ENCODE measurements around the gene GAS7.

GAS7 gene

DNA sequence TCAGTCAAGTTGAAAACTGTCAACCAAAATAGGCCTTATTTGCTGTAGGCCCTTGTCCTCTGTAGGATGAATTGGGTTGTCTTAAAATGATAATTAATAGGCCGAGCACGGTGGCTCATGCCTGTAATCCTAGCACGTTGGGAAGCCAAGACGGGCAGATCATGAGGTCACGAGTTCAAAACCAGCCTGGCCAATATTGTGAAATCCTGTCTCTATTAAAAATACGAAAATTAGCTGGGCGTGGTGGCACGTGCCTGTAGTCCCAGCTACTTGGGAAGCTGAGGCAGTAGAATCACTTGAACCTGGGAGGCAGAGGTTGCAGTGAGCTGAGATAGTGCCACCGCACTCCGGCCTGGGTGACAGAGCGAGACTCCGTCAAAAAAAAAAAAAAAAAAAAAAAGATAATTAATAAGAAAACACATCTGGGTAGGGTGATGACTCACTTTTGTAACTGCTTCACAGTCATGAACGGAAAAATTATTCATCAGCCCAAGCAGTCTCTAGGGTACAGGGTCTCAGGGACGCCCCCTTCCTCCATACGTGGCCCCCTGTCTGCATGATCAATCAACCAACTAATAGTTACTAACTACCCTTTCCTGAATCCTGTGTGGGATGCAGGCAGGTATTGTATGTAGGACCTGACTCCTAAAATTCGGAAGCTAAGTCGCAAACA is 156.4 kb downstream of the GAS7 start:
- TF ChIP-seq, protein P1, sequence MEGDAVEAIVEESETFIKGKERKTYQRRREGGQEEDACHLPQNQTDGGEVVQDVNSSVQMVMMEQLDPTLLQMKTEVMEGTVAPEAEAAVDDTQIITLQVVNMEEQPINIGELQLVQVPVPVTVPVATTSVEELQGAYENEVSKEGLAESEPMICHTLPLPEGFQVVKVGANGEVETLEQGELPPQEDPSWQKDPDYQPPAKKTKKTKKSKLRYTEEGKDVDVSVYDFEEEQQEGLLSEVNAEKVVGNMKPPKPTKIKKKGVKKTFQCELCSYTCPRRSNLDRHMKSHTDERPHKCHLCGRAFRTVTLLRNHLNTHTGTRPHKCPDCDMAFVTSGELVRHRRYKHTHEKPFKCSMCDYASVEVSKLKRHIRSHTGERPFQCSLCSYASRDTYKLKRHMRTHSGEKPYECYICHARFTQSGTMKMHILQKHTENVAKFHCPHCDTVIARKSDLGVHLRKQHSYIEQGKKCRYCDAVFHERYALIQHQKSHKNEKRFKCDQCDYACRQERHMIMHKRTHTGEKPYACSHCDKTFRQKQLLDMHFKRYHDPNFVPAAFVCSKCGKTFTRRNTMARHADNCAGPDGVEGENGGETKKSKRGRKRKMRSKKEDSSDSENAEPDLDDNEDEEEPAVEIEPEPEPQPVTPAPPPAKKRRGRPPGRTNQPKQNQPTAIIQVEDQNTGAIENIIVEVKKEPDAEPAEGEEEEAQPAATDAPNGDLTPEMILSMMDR (IDR thresholded peaks at IDR 0.05; ENCODE audit: low read length, missing control alignments) = no peak
- H3K4me3 ChIP-seq (replicated peaks; ENCODE audit: low read depth, low read length) = no peak overlapping the region
- DNase-seq (ENCODE audit: low read depth) = no peak

DNA sequence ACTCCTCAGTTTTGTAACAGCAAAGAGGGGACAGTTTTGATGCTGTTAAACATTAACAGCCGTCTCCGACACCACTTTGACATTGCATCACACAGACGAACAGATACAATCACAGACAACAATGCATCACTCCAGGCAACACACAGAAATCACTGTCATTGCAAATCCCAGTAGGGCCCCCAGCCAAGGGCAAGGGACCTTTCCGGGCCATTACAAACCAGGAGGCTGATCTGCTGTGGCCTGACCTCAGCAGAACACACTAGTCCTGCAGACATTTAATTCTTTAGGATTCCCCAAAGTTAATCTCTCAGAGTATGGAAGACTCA is 157.2 kb downstream of the GAS7 start:
- no peak overlapping the region for H3K4me3 ChIP-seq (replicated peaks; ENCODE audit: low read depth, low read length)
- no peak for DNase-seq (ENCODE audit: low read depth)
- TF ChIP-seq, protein P1 (IDR thresholded peaks at IDR 0.05; ENCODE audit: low read length, missing control alignments) = no peak

DNA sequence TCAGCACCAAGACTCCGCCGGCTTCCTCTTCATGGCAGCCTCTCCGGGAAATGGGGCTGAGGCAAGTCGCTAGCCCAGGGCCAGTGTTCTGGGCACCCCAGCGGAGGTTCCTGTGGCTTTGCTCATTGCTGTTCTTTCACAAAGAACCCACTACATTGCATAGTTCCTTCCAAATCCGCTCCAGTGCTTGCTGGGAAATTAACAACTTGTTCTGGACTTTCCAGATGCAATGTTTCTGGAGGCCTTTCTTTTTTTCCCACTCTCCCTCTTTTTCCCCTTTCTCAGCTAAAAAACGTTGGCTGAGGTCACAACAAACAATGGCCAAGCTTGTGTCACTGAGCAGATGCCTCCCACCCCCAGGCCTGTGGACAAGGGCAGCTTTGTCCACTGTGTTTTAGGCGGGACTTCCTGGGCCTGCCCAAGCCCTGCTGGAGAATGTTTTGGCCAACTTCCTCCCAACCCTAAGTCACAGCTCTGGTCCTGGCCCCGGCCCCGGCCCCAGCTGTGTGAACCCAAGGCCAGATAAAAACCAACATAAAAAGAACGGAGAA is 161.8 kb downstream of the GAS7 start:
- TF ChIP-seq, protein P1 (IDR thresholded peaks at IDR 0.05; ENCODE audit: low read length, missing control alignments) = no peak
- H3K4me3 ChIP-seq (replicated peaks; ENCODE audit: low read depth, low read length) = no peak overlapping the region
- peak; percentile 41 for DNase-seq (ENCODE audit: low read depth)

DNA sequence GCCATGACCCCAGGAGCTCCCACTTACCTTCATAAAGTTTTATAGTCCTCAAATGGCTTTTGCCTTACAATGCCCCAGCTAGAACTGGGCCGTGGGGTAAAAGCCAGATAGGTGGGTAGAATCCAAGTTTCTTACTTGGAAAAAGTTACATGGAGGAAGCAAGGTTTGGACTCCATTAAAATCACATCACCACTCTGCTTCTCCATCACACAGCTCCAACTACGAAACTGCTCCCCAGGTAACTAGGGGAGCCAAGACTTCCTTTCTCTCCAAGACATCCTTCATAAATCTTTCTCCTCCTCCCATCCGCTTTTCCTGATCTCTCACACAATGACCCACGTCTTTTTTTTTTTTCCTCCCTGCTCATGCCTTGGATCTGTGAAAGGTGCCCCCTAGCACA is 162.5 kb downstream of the GAS7 start:
- no peak overlapping the region for H3K4me3 ChIP-seq (replicated peaks; ENCODE audit: low read depth, low read length)
- TF ChIP-seq, protein P1 (IDR thresholded peaks at IDR 0.05; ENCODE audit: low read length, missing control alignments) = no peak
- DNase-seq (ENCODE audit: low read depth) = no peak

DNA sequence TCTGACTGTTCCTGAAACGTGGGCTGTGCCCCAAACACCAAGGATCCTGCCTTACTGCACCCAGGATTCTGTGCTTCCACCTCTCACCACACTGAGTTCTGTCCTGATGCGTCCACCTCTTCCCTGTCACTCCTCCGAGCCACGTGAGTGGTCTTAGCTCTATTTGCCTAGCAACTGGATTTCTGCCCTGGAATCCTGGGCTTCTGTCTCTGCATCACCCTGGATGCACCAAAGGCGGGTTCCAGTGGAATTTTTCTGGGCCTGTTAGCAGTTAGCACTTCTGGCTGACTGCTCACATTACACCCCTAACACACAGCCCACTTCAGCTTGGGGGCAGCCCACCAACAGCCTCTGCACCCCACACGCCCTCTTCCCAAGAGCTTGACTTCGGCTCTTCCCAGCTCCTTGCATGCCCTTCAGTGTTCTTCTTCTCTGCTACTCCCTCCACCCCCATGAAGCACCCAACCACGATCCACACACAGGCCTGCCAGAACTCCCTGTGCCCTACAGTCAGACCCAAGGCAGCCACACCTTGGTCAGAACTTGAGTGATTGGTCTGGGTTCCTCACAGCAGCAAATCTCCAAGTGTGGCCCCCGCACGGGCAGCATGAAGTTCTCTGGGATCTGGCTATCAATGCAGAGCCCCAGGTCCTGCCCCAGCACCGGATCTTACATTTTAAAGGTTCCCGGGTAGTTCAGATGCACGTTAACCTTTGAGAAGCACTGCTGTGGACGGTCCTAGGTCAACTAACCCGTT is 163.5 kb downstream of the GAS7 start:
- TF ChIP-seq, protein P1 (IDR thresholded peaks at IDR 0.05; ENCODE audit: low read length, missing control alignments) = no peak
- no peak overlapping the region for H3K4me3 ChIP-seq (replicated peaks; ENCODE audit: low read depth, low read length)

DNA sequence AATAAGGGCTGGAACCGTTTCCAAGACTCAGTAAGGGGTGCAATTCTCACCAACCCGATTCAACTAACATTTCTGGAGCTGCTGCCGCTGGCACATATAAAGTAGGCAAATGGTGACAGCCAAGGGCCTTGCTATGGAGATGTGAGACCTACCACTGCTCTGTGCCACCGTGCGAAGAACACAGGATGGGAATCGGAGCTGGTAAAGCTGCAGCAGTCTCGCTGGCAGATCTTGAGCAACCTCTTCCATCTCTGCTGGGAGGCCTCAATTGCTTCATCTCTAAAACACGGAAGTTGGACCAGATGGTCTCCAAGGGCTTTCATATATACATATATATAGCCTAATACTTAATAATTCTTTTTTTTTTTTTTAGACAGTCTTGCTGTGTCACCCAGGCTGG is 164.4 kb downstream of the GAS7 start:
- no peak for DNase-seq (ENCODE audit: low read depth)
- TF ChIP-seq, protein P1 (IDR thresholded peaks at IDR 0.05; ENCODE audit: low read length, missing control alignments) = no peak
- H3K4me3 ChIP-seq (replicated peaks; ENCODE audit: low read depth, low read length) = no peak overlapping the region

More for the DNA sequence above, 163.5 kb downstream of the GAS7 start:
- DNase-seq (ENCODE audit: low read depth) = no peak

All from fibroblast of pulmonary artery (primary cell).